ENCODE data around the gene HCN2. TPM values are rescaled to one million over a fixed set of nuclear protein-coding genes. Genes with fewer than 3 reads are reported as not detected.

Gene HCN2
- total RNA-seq, 1 donor from 2014 or later = not detected

- H3F3A ChIP-seq (ENCODE audit: low read depth) = peaks cover 30% of the 10 kb centered on the region
- H3K36me3 Mint-ChIP-seq = peaks cover 2% of the 10 kb centered on the region
- no peaks in the 10 kb centered on the region for H3K9me3 ChIP-seq (ENCODE audit: low read depth)
- no peak overlapping the region for H3K4me3 Mint-ChIP-seq
- no peak overlapping the region for H3K27ac ChIP-seq
- H3K27ac Mint-ChIP-seq = no peak overlapping the region
- no peaks in the 10 kb centered on the region for H3K9me3 Mint-ChIP-seq
- no peak overlapping the region for H3K4me3 ChIP-seq
- no peaks in the 10 kb centered on the region for H3K36me3 ChIP-seq
- H3K4me2 ChIP-seq = no peak overlapping the region
- H4K20me1 ChIP-seq (ENCODE audit: low read depth) = peaks cover 92% of the 10 kb centered on the region
- no peak for TF ChIP-seq CTCF (IDR thresholded peaks at IDR 0.05)
- no peak for TF ChIP-seq EZH2 (IDR thresholded peaks at IDR 0.05)
- no peak for TF ChIP-seq EZH2phosphoT487 (IDR thresholded peaks at IDR 0.05)
- peaks cover 4% of the 10 kb centered on the region for H3K27me3 Mint-ChIP-seq (ENCODE audit: insufficient read depth, low read depth)
- peaks cover 25% of the 10 kb centered on the region for H3K4me1 Mint-ChIP-seq
- peaks cover 20% of the 10 kb centered on the region for H3K4me1 ChIP-seq
- no peak for DNase-seq (ENCODE audit: low spot score)
- no peaks in the 10 kb centered on the region for H3K27me3 ChIP-seq
- H3K9ac ChIP-seq = no peak overlapping the region
- peaks cover 83% of the 10 kb centered on the region for H3K79me2 ChIP-seq (ENCODE audit: low read depth)
- no peak overlapping the region for H2AFZ ChIP-seq (replicated peaks)
These were observed 12.8 kb upstream of the HCN2 start for GRCh38 chr19:576768-577438.

- Mint-ChIP-seq H3K36me3 (peaks cover 2% of the 10 kb centered on the region), H3K4me1 (peaks cover 23% of the 10 kb centered on the region), H3K9me3 (no peaks in the 10 kb centered on the region), H3K27me3 (ENCODE audit: insufficient read depth, low read depth) (peaks cover 5% of the 10 kb centered on the region), H3K4me3 (no peak overlapping the region), H3K27ac (no peak overlapping the region)
- H3K9me3 ChIP-seq (ENCODE audit: low read depth) = no peaks in the 10 kb centered on the region
- H3K4me1 ChIP-seq = peaks cover 20% of the 10 kb centered on the region
- TF ChIP-seq EZH2phosphoT487 (IDR thresholded peaks at IDR 0.05) (no peak), CTCF (IDR thresholded peaks at IDR 0.05) (no peak), EZH2 (IDR thresholded peaks at IDR 0.05) (no peak)
- peaks cover 97% of the 10 kb centered on the region for H4K20me1 ChIP-seq (ENCODE audit: low read depth)
- no peak overlapping the region for H3K9ac ChIP-seq
- H3K79me2 ChIP-seq (ENCODE audit: low read depth) = peaks cover 79% of the 10 kb centered on the region
- peak overlapping the region; percentile 1 for H3K27ac ChIP-seq
- H2AFZ ChIP-seq (replicated peaks) = no peak overlapping the region
- no peaks in the 10 kb centered on the region for H3K36me3 ChIP-seq
- no peak overlapping the region for H3K4me3 ChIP-seq
- peaks cover 32% of the 10 kb centered on the region for H3F3A ChIP-seq (ENCODE audit: low read depth)
- no peak overlapping the region for H3K4me2 ChIP-seq
- no peaks in the 10 kb centered on the region for H3K27me3 ChIP-seq
- no peak for DNase-seq (ENCODE audit: low spot score)
These were observed 12.0 kb upstream of the HCN2 start for GRCh38 chr19:577439-578392.

GRCh38 chr19:579111-579841, 10.4 kb upstream of the HCN2 start:
- Histone ChIP-seq H3F3A (ENCODE audit: low read depth) (peaks cover 33% of the 10 kb centered on the region), H3K36me3 (no peaks in the 10 kb centered on the region), H2AFZ (replicated peaks) (no peak overlapping the region), H3K4me3 (no peak overlapping the region), H3K9me3 (ENCODE audit: low read depth) (no peaks in the 10 kb centered on the region), H3K4me1 (peaks cover 14% of the 10 kb centered on the region), H4K20me1 (ENCODE audit: low read depth) (peaks cover 97% of the 10 kb centered on the region), H3K27me3 (no peaks in the 10 kb centered on the region), H3K79me2 (ENCODE audit: low read depth) (peaks cover 64% of the 10 kb centered on the region), H3K9ac (no peak overlapping the region), H3K27ac (no peak overlapping the region), H3K4me2 (no peak overlapping the region)
- no peak for DNase-seq (ENCODE audit: low spot score)
- no peak overlapping the region for H3K4me3 Mint-ChIP-seq
- H3K4me1 Mint-ChIP-seq = peaks cover 22% of the 10 kb centered on the region
- peaks cover 2% of the 10 kb centered on the region for H3K36me3 Mint-ChIP-seq
- peaks cover 2% of the 10 kb centered on the region for H3K9me3 Mint-ChIP-seq
- no peak overlapping the region for H3K27ac Mint-ChIP-seq
- H3K27me3 Mint-ChIP-seq (ENCODE audit: insufficient read depth, low read depth) = peaks cover 7% of the 10 kb centered on the region
- no peak for TF ChIP-seq EZH2 (IDR thresholded peaks at IDR 0.05)
- TF ChIP-seq EZH2phosphoT487 (IDR thresholded peaks at IDR 0.05) = no peak
- TF ChIP-seq CTCF (IDR thresholded peaks at IDR 0.05) = no peak

All from neural progenitor cell (in vitro differentiated cells).